Measurements from ENCODE around the gene KLC4. TPM values are rescaled to one million over a fixed set of nuclear protein-coding genes. Genes with fewer than 3 reads are reported as not detected.

Gene KLC4
- total RNA-seq (ENCODE audit: low replicate concordance) = 12.6 and 28.2 TPM in 2 replicates

GRCh38 chr6:43059168-43060033, at the start of gene KLC4, which contains the start of gene MRPL2:
Gene KLC4, plus strand, starts transcription at chr6:43059631. Its CDS starts 1,705 bp downstream, at chr6:43061336.
Gene MRPL2, minus strand, starts transcription at chr6:43059434. Its CDS starts 53 bp downstream, at chr6:43059381.
- peaks cover 9% of the 10 kb centered on the region for H3K36me3 Mint-ChIP-seq
- H3K9ac ChIP-seq = peak within 1 kb of the TSS; percentile 88
- no peaks in the 10 kb centered on the region for H3K36me3 ChIP-seq
- H3K4me1 ChIP-seq = peaks cover 15% of the 10 kb centered on the region
- H3K9me3 ChIP-seq (ENCODE audit: low read depth) = no peaks in the 10 kb centered on the region
- H3K27ac ChIP-seq = no peak within 1 kb of the TSS
- H3K9me3 Mint-ChIP-seq = no peaks in the 10 kb centered on the region
- H3K4me3 Mint-ChIP-seq = peak within 1 kb of the TSS; percentile 97
- peak within 1 kb of the TSS; percentile 95 for H2AFZ ChIP-seq (replicated peaks)
- peaks cover 29% of the 10 kb centered on the region for H3K4me1 Mint-ChIP-seq
- peak within 1 kb of the TSS; percentile 100 for H3K4me2 ChIP-seq
- TF ChIP-seq EZH2phosphoT487 (IDR thresholded peaks at IDR 0.05) (no peak), EZH2 (IDR thresholded peaks at IDR 0.05) (no peak)
- TF ChIP-seq, protein P1, sequence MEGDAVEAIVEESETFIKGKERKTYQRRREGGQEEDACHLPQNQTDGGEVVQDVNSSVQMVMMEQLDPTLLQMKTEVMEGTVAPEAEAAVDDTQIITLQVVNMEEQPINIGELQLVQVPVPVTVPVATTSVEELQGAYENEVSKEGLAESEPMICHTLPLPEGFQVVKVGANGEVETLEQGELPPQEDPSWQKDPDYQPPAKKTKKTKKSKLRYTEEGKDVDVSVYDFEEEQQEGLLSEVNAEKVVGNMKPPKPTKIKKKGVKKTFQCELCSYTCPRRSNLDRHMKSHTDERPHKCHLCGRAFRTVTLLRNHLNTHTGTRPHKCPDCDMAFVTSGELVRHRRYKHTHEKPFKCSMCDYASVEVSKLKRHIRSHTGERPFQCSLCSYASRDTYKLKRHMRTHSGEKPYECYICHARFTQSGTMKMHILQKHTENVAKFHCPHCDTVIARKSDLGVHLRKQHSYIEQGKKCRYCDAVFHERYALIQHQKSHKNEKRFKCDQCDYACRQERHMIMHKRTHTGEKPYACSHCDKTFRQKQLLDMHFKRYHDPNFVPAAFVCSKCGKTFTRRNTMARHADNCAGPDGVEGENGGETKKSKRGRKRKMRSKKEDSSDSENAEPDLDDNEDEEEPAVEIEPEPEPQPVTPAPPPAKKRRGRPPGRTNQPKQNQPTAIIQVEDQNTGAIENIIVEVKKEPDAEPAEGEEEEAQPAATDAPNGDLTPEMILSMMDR (IDR thresholded peaks at IDR 0.05) = no peak
- H3K27me3 ChIP-seq = no peaks in the 10 kb centered on the region
- DNase-seq (ENCODE audit: low spot score) = peak; percentile 99
- H3K79me2 ChIP-seq (ENCODE audit: low read depth) = peaks cover 27% of the 10 kb centered on the region
- H3K27me3 Mint-ChIP-seq (ENCODE audit: insufficient read depth, low read depth) = peaks cover 2% of the 10 kb centered on the region
- H3F3A ChIP-seq (ENCODE audit: low read depth) = peaks cover 14% of the 10 kb centered on the region
- peak within 1 kb of the TSS; percentile 100 for H3K27ac Mint-ChIP-seq
- no peaks in the 10 kb centered on the region for H4K20me1 ChIP-seq (ENCODE audit: low read depth)
- peak within 1 kb of the TSS; percentile 98 for H3K4me3 ChIP-seq

DNA sequence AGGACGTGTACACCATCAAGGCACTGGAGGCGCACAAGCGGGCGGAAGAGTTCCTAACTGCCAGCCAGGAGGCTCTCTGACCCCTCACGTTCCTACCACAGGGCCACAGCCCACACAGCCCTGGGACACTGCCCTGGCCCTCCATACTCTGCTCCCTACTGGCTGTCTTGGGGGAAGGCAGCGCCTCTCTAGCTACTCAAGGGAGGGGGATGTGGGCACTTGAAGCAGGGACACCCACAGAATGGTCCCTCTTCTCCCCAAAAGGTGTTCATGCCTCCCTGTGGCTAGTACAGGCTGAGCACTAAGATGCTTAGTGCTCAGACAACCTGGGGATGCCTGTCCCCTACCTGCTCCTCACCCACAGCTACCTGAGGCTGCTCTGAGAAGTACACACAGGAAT, 48.2 kb upstream of the KLC4 start:
- H3K4me3 ChIP-seq = no peak overlapping the region
- H3K9ac ChIP-seq = no peak overlapping the region
- H3K36me3 ChIP-seq = no peaks in the 10 kb centered on the region
- Mint-ChIP-seq H3K27me3 (ENCODE audit: insufficient read depth, low read depth) (peaks cover 4% of the 10 kb centered on the region), H3K27ac (no peak overlapping the region), H3K36me3 (peaks cover 24% of the 10 kb centered on the region), H3K9me3 (no peaks in the 10 kb centered on the region), H3K4me1 (peaks cover 32% of the 10 kb centered on the region), H3K4me3 (no peak overlapping the region)
- peaks cover 43% of the 10 kb centered on the region for H3K79me2 ChIP-seq (ENCODE audit: low read depth)
- H3K27ac ChIP-seq = no peak overlapping the region
- H3F3A ChIP-seq (ENCODE audit: low read depth) = peaks cover 13% of the 10 kb centered on the region
- peaks cover 16% of the 10 kb centered on the region for H4K20me1 ChIP-seq (ENCODE audit: low read depth)
- no peaks in the 10 kb centered on the region for H3K27me3 ChIP-seq
- H3K9me3 ChIP-seq (ENCODE audit: low read depth) = no peaks in the 10 kb centered on the region
- peaks cover 16% of the 10 kb centered on the region for H3K4me1 ChIP-seq
- no peak overlapping the region for H3K4me2 ChIP-seq
- no peak overlapping the region for H2AFZ ChIP-seq (replicated peaks)
- DNase-seq (ENCODE audit: low spot score) = peak; percentile 15
- TF ChIP-seq, protein P1 (IDR thresholded peaks at IDR 0.05) = no peak
- no peak for TF ChIP-seq EZH2 (IDR thresholded peaks at IDR 0.05)
- TF ChIP-seq EZH2phosphoT487 (IDR thresholded peaks at IDR 0.05) = no peak

DNA sequence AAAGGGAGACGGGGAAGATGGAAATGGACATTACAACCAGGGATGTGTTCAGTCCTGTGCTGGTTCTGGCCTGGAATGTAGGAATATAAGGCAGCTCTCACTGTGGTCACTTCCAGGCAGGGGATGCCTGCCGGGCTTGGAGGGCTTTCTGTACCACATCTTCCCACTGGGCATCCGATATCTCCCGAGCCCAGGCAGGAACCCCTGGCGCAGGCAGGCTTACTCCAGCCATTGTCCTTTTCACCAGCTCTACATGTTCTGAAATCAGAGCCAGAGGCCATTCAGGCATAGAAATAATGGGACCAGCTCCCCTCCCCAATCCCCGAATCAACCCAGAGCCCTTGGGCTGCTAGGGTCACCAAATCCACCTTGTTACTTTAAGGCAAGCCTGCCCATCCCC, 47.1 kb upstream of the KLC4 start:
- H3K4me3 Mint-ChIP-seq = peak overlapping the region; percentile 95
- no peak for TF ChIP-seq EZH2phosphoT487 (IDR thresholded peaks at IDR 0.05)
- TF ChIP-seq EZH2 (IDR thresholded peaks at IDR 0.05) = no peak
- TF ChIP-seq, protein P1 (IDR thresholded peaks at IDR 0.05) = no peak
- peak overlapping the region; percentile 82 for H3K4me3 ChIP-seq
- DNase-seq (ENCODE audit: low spot score) = no peak
- peaks cover 13% of the 10 kb centered on the region for H3F3A ChIP-seq (ENCODE audit: low read depth)
- H3K79me2 ChIP-seq (ENCODE audit: low read depth) = peaks cover 54% of the 10 kb centered on the region
- H3K27me3 ChIP-seq = no peaks in the 10 kb centered on the region
- no peak overlapping the region for H3K27ac ChIP-seq
- no peak overlapping the region for H2AFZ ChIP-seq (replicated peaks)
- no peak overlapping the region for H3K27ac Mint-ChIP-seq
- H3K4me1 Mint-ChIP-seq = peaks cover 32% of the 10 kb centered on the region
- H3K9me3 Mint-ChIP-seq = no peaks in the 10 kb centered on the region
- peaks cover 18% of the 10 kb centered on the region for H3K4me1 ChIP-seq
- no peaks in the 10 kb centered on the region for H3K36me3 ChIP-seq
- peak overlapping the region; percentile 74 for H3K9ac ChIP-seq
- H3K9me3 ChIP-seq (ENCODE audit: low read depth) = no peaks in the 10 kb centered on the region
- peak overlapping the region; percentile 89 for H3K4me2 ChIP-seq
- H3K36me3 Mint-ChIP-seq = peaks cover 22% of the 10 kb centered on the region
- H4K20me1 ChIP-seq (ENCODE audit: low read depth) = peaks cover 16% of the 10 kb centered on the region
- H3K27me3 Mint-ChIP-seq (ENCODE audit: insufficient read depth, low read depth) = peaks cover 4% of the 10 kb centered on the region

Data from neural progenitor cell (in vitro differentiated cells).